ENCODE measurements around the gene PIK3C2B. TPM values are rescaled to one million over a fixed set of nuclear protein-coding genes. Genes with fewer than 3 reads are reported as not detected.

PIK3C2B gene
- total and polyA plus RNA-seq, 2 donors (not counting 1 experiment from before 2014, with no cell fraction given): 90.3 to 142 TPM

GRCh38 chr1:204516180-204516879 lies 21.7 kb upstream of the PIK3C2B start, which contains the start of gene MDM4:
MDM4 (plus strand) TSS chr1:204516406; CDS start chr1:204525519, 9,113 bp downstream.
- WGBS (ENCODE audit: insufficient coverage): under 1% methylated on average over 37 of the region's 43 CpGs

More at GRCh38 chr1:204516180-204516879, 21.7 kb upstream of the PIK3C2B start, which contains the start of gene MDM4:
- no peaks in the 10 kb centered on the region for H3K27me3 ChIP-seq (replicated peaks in 1 of 4; ENCODE audit: control extremely low read depth in 1 of 4, control insufficient read depth in 3 of 4, insufficient read depth in 4 of 4, low read length in 3 of 4)
- H3K27ac ChIP-seq (ENCODE audit: low read length in 2 of 2): peak within 1 kb of the TSS; percentile 95 to 97
- H3K4me3 ChIP-seq (ENCODE audit: control extremely low read depth in 1 of 5, extremely low read depth in 1 of 5, insufficient read depth in 1 of 5, low read depth in 2 of 5, low read length in 4 of 5): peak within 1 kb of the TSS; percentile 75 to 96 (median 91)
- peak; percentile 78 for ATAC-seq (ENCODE audit: low read depth)
- peak within 1 kb of the TSS; percentile 77 for H3K4me2 ChIP-seq (replicated peaks; ENCODE audit: low read depth, low read length, poor library complexity, severe bottlenecking)
- POLR2A ChIA-PET: interaction anchor here (0.6 to 4.5 kb wide), 14 partner anchors 9 to 751 kb away, joined by 3 to 53 read pairs (median 4); partner anchors contain the start of gene PIK3C2B
- H3K9me3 Mint-ChIP-seq (ENCODE audit: insufficient read depth): no peaks in the 10 kb centered on the region
- CTCF ChIA-PET: interaction anchor here (0.6 to 7.4 kb wide), 16 partner anchors 8 to 798 kb away, joined by 3 to 48 read pairs (median 3); no protein-coding TSS in a partner anchor
- H3K4me1 Mint-ChIP-seq: peaks cover 68% of the 10 kb centered on the region
- H3K36me3 ChIP-seq (replicated peaks in 1 of 2; ENCODE audit: control extremely low read depth in 1 of 2, control insufficient read depth in 1 of 2, extremely low read depth in 1 of 2, insufficient read depth in 2 of 2, low read length in 1 of 2): peaks cover 0 to 19% of the 10 kb centered on the region in 2 experiments
- H3K27me3 Mint-ChIP-seq: no peaks in the 10 kb centered on the region
- H3K79me2 ChIP-seq (ENCODE audit: control insufficient read depth, insufficient read depth, low read length): peaks cover 51% of the 10 kb centered on the region
- no peak within 1 kb of the TSS for H3K27ac Mint-ChIP-seq
- peak; percentile 97 for DNase-seq
- no peaks in the 10 kb centered on the region for H4K20me1 ChIP-seq (ENCODE audit: control insufficient read depth, insufficient read depth, low read length, poor library complexity, severe bottlenecking)
- no peak within 1 kb of the TSS for H3K4me3 Mint-ChIP-seq
- intact Hi-C loops (cut with micrococcal nuclease): loop anchor here (1.0 to 5.0 kb wide), 3 partner anchors 10 to 106 kb away; partner anchors contain the start of gene PPP1R15B
- H3K4me1 ChIP-seq (ENCODE audit: control insufficient read depth in 2 of 2, insufficient read depth in 2 of 2, low read length in 2 of 2): peaks cover 83 to 92% of the 10 kb centered on the region in 2 donors
- H3K9me3 ChIP-seq (ENCODE audit: control extremely low read depth in 1 of 3, control insufficient read depth in 2 of 3, insufficient read depth in 1 of 3, low read length in 2 of 3): peaks cover 0 to 13% (median 0%) of the 10 kb centered on the region in 3 donors
- H2AFZ ChIP-seq (ENCODE audit: insufficient read depth, low read depth, low read length, poor library complexity, severe bottlenecking): peak within 1 kb of the TSS; percentile 62
- TF ChIP-seq EZH2 (IDR thresholded peaks at IDR 0.05; ENCODE audit: borderline replicate concordance, insufficient read depth, low read depth, low read length, poor library complexity, severe bottlenecking) (no peak), CTCF (IDR thresholded peaks at IDR 0.05) (no peak)
- H3K9ac ChIP-seq (ENCODE audit: low read length): peak within 1 kb of the TSS; percentile 94
